Peyer's patch (tissue), 4 donors: ENCODE measurements around the gene PTBP2.

Experiments
- POLR2A ChIP-seq, 2 donors: fragments of 450-650 bp; IDR thresholded peaks; one replicate each; pipeline ENCODE4 v1.5.1; 2017; ENCODE audit warnings: antibody characterized with exemption in 2 of 2, mild to moderate bottlenecking in 2 of 2, moderate library complexity in 2 of 2
- TF ChIP-seq, protein P1 (sequence below), 6 experiments: fragments of 450-650 bp in 4 of 6; fragments of 200-600 bp in 2 of 6; sonication (generic) in 1 of 6; IDR thresholded peaks; one replicate each; pipeline ENCODE4 v1.5.1; 2017 to 2019; ENCODE audit warnings: antibody characterized with exemption in 6 of 6, mild to moderate bottlenecking in 3 of 6, moderate library complexity in 1 of 6

DNA sequence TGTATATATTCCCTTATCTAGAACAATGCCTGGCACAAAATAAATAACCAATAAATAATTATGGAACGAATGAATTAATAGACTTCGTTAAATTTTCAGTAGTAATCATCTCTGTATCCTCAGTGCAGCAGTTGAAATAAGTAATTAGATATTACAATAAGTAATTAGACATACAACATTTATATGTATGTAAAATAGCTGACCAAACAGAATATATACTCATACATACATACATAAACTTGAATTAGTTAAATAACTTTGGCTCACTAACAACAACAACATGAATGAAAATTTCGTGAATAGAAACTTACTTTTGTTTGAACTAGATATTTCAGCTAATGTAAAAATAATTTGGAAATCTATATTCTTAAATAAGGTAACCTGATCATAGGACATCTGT, 14.6 kb upstream of the PTBP2 start:
- TF ChIP-seq, protein P1, sequence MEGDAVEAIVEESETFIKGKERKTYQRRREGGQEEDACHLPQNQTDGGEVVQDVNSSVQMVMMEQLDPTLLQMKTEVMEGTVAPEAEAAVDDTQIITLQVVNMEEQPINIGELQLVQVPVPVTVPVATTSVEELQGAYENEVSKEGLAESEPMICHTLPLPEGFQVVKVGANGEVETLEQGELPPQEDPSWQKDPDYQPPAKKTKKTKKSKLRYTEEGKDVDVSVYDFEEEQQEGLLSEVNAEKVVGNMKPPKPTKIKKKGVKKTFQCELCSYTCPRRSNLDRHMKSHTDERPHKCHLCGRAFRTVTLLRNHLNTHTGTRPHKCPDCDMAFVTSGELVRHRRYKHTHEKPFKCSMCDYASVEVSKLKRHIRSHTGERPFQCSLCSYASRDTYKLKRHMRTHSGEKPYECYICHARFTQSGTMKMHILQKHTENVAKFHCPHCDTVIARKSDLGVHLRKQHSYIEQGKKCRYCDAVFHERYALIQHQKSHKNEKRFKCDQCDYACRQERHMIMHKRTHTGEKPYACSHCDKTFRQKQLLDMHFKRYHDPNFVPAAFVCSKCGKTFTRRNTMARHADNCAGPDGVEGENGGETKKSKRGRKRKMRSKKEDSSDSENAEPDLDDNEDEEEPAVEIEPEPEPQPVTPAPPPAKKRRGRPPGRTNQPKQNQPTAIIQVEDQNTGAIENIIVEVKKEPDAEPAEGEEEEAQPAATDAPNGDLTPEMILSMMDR (IDR thresholded peaks at IDR 0.05), result no peak
- TF ChIP-seq POLR2A (IDR thresholded peaks at IDR 0.05), result no peak
